SK-N-SH treated with all-trans-retinoic acid at 6 μM for 48 hours (cell line): ENCODE results near the gene LGALS7.

ENCODE experiments used
- ISL1 ChIP-seq: fragments of 250-450 bp; sonication (Bioruptor Pico); IDR thresholded peaks from 2 replicates; pipeline ENCODE4 v2.1.2; 2022; ENCODE audit warnings: mild to moderate bottlenecking, moderate library complexity
- ZC3H10 ChIP-seq: fragments of 250-450 bp; sonication (Bioruptor Pico); IDR thresholded peaks from 2 replicates; pipeline ENCODE4 v1.5.1; 2021; ENCODE audit warnings: mild to moderate bottlenecking, moderate library complexity
- TF ChIP-seq, protein P1 (sequence below): fragments of 250-450 bp; sonication (Bioruptor Pico); IDR thresholded peaks from 2 replicates; pipeline ENCODE4 v1.5.0; 2020; ENCODE audit warnings: mild to moderate bottlenecking, moderate library complexity

DNA sequence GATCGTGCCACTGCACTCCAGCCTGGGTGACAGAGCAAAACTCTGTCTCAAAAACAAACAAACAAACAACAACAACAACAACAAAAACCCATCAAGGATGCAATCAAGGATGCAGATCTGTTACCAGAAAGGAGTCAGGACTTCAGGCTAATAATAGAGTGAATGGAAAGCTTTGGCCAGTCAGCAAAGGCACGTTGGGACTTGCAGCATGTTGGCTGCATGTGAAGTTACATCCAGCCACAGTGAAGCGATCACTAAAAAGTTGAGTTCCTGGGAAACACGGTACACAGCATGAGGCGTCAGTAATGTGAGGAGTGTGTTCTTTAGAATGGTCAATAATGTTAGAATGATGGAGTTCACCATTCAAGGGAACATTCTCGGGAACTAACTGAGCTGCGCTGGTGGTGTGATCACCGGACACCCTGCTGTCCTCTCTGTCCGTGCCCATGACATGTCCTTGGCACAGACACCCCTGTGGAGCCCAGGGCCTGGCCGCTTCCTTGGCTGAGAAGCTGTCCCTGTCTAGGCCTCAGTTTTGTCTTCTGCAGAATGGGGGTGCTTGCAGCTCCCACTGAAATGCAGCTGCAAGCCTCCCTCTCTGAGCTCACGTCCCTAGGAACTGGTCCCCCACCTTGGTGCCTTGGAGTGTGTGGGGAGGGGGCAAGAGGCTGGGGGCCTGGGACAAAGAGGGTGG lies 13.4 kb upstream of the LGALS7 start:
- no peak for TF ChIP-seq ZC3H10 (CRISPR knock-in tag)
- TF ChIP-seq, protein P1, sequence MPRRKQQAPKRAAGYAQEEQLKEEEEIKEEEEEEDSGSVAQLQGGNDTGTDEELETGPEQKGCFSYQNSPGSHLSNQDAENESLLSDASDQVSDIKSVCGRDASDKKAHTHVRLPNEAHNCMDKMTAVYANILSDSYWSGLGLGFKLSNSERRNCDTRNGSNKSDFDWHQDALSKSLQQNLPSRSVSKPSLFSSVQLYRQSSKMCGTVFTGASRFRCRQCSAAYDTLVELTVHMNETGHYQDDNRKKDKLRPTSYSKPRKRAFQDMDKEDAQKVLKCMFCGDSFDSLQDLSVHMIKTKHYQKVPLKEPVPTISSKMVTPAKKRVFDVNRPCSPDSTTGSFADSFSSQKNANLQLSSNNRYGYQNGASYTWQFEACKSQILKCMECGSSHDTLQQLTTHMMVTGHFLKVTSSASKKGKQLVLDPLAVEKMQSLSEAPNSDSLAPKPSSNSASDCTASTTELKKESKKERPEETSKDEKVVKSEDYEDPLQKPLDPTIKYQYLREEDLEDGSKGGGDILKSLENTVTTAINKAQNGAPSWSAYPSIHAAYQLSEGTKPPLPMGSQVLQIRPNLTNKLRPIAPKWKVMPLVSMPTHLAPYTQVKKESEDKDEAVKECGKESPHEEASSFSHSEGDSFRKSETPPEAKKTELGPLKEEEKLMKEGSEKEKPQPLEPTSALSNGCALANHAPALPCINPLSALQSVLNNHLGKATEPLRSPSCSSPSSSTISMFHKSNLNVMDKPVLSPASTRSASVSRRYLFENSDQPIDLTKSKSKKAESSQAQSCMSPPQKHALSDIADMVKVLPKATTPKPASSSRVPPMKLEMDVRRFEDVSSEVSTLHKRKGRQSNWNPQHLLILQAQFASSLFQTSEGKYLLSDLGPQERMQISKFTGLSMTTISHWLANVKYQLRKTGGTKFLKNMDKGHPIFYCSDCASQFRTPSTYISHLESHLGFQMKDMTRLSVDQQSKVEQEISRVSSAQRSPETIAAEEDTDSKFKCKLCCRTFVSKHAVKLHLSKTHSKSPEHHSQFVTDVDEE: no peak
- TF ChIP-seq ISL1 (CRISPR knock-in tag): no peak
